GM19467 (cell line): ENCODE results near the gene KRT79.

Experiments used
- ATAC-seq: cut with Tn5 transposase; IDR thresholded peaks from one replicate; pipeline ENCODE4 v1.9.1; 2021; ENCODE audit warnings: mild to moderate bottlenecking, moderate library complexity; ENCODE audit not compliant: unreplicated experiment

KRT79 gene

GRCh38 chr12:52820521-52820920, 13.6 kb downstream of the KRT79 start:
- no peak for ATAC-seq

- no peak for ATAC-seq
Measured at GRCh38 chr12:52819731-52820510, 14.2 kb downstream of the KRT79 start.

- no peak for ATAC-seq
Measured at GRCh38 chr12:52818887-52819420, 15.2 kb downstream of the KRT79 start.

- ATAC-seq, result no peak
Measured at GRCh38 chr12:52818388-52818787, 15.7 kb downstream of the KRT79 start.

- ATAC-seq, result no peak
Measured at GRCh38 chr12:52817699-52818238, 16.3 kb downstream of the KRT79 start.

- no peak for ATAC-seq
Measured at GRCh38 chr12:52817003-52817698, 17.0 kb downstream of the KRT79 start.

DNA sequence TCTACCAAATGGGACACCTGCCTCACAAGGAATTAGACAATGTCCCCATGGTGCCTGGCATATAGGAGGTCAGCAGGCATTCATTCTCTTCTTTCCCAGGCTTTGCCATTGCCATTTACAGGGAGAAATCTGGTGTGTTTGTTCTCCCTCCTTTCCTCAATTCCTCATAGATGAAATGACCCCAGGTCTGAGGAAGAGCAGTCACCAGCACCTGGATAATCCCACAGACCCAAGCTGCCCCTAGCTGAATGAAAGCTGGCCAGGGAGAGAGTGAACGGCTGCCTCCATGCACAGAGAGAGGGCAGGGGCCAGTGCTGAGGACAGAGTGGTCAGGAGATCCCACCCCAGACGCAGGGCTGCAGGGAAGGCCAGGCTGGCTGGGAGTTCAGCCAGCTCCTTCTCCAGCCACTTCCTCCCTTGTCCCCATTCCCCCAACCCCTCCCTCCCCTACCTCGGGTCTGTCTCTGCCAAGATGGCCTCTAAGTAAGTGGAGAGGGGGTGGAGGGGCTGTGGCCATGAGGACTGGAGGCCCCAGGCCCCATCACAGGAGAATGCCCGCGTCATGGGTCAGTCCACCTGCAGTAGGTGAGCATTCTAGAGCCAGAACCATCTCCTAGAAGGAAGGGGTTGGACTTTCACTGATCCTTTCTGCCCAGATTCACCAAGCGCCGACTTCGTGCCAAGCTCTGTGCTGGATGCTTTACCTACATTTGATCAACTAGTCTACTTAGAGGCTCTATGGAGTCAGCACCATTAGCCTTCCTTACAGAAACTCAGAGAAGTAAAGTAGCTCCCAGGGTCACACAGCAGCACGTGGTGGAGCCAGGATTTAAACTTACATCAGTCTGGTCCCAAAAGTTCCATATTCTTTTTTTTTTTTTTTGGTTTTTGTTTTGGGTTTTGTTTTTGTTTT, 18.2 kb downstream of the KRT79 start:
- ATAC-seq, result no peak

GRCh38 chr12:52815161-52815560, 18.9 kb downstream of the KRT79 start:
- ATAC-seq, result no peak

GRCh38 chr12:52814710-52815155, 19.4 kb downstream of the KRT79 start:
- no peak for ATAC-seq

DNA sequence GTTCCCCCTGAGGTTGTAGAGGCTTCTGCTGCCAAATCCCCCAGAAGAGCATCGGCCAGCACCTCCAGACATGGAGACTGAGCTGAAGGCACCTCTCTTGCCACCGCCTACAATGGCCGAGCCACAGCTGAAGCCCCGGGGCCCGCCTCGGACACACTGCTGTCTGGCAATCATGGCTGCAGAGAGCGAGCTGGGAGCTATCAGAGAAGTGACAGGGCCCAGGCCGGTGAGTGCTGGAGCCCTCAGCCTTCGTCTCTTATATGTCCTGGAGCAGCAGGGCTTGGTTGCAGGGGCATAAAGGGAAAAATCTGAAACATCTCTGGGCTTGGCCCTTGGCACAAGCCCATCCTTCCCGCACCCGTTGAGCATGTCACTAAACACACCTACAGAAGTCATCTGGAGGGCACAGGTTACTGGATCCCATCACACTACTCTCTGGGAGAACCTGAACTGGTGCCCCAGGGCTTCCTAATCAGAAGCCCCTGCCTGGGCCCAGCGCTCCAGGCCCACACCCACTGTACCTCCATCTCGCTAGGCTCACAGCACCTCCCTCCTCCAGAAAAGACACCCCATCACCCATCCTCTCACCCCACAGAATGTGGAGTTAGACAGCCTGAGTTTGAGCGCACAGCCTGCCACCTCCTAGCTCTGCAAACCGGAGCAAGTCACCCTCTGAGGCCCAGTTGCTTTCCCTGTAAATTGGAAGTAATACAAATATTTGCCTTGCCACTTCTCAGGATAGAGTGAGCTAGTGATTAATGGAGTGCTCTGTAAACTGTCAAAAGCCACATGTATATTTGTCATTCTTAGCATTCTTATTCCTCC, 20.0 kb downstream of the KRT79 start, which contains the start of gene KRT4:
KRT4 (minus strand) TSS at position 232 of the 825 bp plus-strand sequence; CDS start at position 174, 58 bp downstream.
- no peak for ATAC-seq

DNA sequence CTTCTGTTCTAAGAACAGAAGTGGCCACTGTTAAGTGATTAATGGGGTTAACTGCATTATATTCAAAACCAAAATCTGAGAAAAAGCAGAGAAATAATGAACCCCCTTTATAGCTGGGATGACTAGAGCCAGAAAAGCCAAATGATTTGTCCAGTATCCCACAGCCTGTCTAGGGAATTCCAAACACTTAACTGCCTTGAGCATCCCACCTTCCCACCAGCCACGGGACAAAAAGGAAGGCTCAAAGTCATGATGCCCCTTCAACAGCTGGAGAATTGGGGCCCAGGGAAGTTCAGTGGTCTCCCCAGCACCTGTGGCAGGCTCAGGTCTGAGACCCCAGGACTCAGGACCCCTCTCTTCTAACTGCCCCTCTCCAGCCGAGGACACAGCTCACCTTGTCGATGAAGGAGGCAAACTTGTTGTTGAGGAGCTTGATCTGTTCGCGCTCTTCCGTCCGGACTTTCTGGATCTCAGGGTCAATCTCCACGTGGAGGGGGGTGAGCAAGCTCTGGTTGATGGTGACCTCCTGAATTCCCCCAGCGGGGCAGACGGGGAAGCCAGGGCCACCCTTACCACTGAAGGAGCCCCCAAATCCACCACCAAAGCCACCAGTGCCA, 20.8 kb downstream of the KRT79 start:
- no peak for ATAC-seq

GRCh38 chr12:52812749-52813148, 21.4 kb downstream of the KRT79 start:
- ATAC-seq, result no peak

DNA sequence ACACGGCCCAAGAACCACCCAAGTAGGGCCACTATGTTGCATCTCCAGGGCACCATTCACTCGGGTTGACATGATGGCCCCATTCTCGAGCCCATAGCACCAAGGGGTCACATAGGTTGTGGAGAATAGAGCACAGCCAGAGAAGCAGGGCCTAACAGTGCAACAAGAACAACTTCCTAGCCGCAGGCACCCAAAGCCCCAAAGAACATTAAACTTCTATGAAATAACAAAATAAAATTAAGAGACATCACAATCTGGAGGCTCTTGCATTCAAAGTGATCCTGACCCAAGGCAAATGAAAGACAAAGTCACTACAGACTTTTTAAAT, 22.1 kb downstream of the KRT79 start:
- no peak for ATAC-seq

DNA sequence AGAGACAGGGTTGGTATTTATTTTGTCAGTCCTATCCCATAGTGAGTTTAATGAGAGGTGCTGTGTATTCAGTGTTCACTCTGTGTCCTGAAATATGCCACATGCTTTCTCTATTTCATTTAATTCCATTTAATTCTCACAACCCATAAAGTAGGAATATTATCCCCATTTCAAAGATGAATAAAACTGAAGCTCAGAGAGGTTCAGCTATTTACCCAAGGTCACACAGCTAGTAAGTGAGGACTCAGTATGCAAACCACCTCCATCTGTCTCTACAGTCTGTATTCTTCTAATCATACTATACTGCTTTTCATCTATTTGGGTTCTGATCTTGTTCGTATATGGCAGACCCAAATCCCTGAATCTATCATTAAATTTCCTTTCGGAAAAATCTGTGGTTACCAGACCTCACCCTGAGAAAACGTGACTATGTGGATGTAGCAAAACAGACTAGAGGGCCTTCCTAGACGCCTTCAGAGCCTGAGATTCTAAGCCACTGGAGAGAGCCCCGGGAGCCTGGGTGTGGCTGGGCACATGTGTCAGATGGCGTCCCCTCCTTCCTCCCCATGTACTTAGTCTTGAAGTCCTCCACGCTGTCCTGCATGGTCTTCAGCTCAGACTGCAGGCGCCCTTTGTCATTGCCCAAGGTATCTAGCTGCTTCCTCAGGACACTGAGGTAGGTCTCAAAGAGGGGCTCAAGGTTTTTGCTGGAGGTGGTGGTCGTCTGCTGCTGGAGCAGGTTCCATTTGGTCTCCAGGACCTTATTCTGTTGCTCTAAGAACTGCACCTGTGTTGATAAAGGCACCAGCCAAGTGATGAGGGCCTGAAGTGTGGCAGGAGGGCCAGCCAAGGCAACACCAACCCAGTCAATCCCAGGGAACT, 22.7 kb downstream of the KRT79 start:
- no peak for ATAC-seq

DNA sequence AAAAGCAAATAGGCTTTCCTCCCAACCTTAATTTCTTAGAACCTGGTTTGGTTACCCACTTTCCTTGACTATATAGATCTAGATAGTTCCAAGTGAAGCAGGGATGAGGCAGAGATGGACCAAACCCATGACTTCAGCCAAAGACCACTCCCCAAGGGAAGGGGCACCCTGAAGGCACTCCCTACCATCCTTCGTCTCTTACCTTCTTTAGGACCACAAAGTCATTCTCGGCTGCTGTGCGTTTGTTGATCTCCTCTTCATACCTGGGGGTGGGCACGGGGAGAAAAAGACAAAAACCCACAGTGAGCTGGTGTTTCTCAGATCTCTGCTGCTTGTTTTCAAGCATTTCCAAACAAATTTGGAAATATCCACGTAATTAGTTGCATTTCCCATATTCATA, 23.6 kb downstream of the KRT79 start:
- no peak for ATAC-seq

DNA sequence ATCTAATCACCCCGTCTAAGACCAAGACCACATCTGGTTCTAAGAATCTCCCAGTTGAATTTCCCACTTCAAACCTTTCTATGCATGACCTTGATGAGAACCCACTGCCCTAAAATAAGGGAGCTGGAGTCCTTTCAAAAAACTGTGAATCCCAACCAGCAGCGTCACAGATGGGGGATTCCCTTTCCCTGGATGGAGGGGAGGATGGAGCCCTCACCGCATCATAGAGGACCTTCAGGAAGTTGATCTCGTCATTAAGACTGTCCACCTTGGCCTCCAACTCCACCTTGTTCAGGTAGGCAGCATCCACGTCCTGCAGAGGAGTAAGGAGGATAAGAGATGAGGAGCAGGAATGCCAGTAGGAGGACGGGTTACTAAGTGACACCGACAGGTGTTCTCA, 24.9 kb downstream of the KRT79 start:
- ATAC-seq, result no peak

- ATAC-seq, result no peak
Measured at GRCh38 chr12:52808573-52809160, 25.4 kb downstream of the KRT79 start.
